KOPT-K1 (cell line): ENCODE data around the gene ADAR.
"Not testable (repeated sequence)": the region's sequence is repeated elsewhere in the genome, so short reads cannot be mapped to it uniquely, and the experiment has no call there.

Experiments
- H3K27ac ChIP-seq: fragments of 200-600 bp; sonication (generic); 2 replicates; pipeline ENCODE4 v1.5.1; 2016; ENCODE audit warnings: antibody characterized with exemption, mild to moderate bottlenecking, low read depth, low read length; ENCODE audit not compliant: poor library complexity, severe bottlenecking
- H3K36me3 ChIP-seq: fragments of 200-600 bp; sonication (generic); 2 replicates; pipeline ENCODE4 v1.5.1; 2017; ENCODE audit warnings: antibody characterized with exemption, mild to moderate bottlenecking, low read length, moderate library complexity; ENCODE audit not compliant: insufficient read depth
- H3K9me3 ChIP-seq: fragments of 200-600 bp; sonication (generic); 2 replicates; pipeline ENCODE4 v1.5.1; 2017; ENCODE audit warnings: antibody characterized with exemption, low read length, mild to moderate bottlenecking; ENCODE audit not compliant: insufficient read depth, poor library complexity, severe bottlenecking

ADAR gene, protein sequence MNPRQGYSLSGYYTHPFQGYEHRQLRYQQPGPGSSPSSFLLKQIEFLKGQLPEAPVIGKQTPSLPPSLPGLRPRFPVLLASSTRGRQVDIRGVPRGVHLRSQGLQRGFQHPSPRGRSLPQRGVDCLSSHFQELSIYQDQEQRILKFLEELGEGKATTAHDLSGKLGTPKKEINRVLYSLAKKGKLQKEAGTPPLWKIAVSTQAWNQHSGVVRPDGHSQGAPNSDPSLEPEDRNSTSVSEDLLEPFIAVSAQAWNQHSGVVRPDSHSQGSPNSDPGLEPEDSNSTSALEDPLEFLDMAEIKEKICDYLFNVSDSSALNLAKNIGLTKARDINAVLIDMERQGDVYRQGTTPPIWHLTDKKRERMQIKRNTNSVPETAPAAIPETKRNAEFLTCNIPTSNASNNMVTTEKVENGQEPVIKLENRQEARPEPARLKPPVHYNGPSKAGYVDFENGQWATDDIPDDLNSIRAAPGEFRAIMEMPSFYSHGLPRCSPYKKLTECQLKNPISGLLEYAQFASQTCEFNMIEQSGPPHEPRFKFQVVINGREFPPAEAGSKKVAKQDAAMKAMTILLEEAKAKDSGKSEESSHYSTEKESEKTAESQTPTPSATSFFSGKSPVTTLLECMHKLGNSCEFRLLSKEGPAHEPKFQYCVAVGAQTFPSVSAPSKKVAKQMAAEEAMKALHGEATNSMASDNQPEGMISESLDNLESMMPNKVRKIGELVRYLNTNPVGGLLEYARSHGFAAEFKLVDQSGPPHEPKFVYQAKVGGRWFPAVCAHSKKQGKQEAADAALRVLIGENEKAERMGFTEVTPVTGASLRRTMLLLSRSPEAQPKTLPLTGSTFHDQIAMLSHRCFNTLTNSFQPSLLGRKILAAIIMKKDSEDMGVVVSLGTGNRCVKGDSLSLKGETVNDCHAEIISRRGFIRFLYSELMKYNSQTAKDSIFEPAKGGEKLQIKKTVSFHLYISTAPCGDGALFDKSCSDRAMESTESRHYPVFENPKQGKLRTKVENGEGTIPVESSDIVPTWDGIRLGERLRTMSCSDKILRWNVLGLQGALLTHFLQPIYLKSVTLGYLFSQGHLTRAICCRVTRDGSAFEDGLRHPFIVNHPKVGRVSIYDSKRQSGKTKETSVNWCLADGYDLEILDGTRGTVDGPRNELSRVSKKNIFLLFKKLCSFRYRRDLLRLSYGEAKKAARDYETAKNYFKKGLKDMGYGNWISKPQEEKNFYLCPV

DNA sequence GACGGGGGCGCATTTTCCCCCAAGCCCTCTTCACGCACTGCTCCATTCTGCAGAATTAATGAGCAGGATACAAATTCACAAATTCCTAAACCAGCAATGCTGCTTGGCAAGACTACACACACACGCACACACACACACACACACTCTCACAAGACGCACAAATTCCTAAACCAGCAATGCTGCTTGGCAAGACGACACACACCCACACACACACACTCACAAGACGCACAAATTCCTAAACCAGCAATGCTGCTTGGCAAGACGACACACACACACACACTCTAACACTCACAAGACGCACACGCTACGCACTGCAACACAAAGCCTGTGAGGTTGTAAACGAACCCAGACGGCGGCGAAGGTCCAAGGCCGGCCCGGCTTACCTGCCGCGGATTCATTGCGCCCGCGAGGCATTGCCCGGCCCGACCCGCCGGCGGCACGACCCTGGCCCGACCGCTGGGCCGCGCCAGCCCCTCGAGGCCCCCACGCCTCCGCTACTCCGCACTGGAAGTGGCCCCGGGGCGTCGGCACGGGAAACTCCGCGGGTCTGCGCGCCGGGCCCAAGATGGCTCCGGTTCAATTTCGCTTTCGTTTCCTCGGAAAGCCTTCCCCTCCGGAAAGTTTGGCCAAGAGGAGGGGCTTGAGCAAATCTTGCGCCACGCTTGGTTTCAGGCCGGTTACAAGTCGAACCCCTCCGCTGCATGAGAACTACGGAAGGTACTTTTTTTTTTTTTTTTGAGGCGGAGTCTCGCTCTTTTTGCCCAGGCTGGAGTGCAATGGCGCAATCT lies at the start of gene ADAR:
Gene ADAR (minus strand): TSS at position 578 of the 788 bp plus-strand sequence. CDS start 180 bp downstream, at position 398.
- Histone ChIP-seq H3K9me3 (no peaks in the 10 kb centered on the region), H3K36me3 (peaks cover 33% of the 10 kb centered on the region), H3K27ac (peak within 1 kb of the TSS; percentile 92)

DNA sequence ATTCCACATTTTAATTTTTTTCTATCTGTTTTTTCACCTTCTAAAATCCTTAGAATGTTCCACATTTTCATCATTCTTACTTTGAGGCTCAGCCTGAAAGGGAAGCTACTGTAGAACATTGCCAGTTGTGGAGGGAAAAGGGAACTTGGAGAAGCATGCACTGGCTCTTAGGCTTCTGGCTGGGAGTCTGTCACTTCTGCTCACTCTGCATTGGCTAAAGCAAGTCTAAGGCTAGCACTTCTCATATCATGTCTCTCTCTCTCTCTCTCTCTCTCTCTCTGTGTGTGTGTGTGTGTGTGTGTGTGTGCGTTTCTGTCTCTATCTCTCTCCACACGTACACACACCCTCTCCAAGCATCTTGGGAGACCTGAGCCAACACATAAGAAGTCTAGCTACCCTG lies 49.6 kb upstream of the ADAR start:
- Histone ChIP-seq H3K36me3 (no peaks in the 10 kb centered on the region), H3K27ac (no peak overlapping the region), H3K9me3 (peaks cover 9% of the 10 kb centered on the region)

DNA sequence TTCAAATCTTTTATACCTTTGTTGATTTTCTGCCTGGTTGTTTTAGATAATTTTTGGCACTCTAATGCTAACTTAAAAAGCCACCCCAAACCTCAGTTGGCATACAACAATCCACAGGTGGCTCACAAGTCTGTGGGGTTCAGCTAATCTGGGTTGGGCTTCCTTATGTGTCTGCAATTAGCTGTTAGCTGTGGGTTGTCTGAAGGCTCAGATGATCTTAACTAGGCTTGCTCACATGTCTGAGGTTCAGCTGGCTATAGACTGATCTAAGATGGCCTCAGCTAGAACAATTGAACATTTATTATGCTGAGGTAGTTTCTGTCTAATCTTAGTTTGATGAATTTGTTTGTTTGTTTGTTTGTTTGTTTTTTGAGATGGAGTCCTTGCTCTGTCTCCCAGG lies 44.9 kb upstream of the ADAR start:
- Histone ChIP-seq H3K27ac (no peak overlapping the region), H3K9me3 (peaks cover 9% of the 10 kb centered on the region)

DNA sequence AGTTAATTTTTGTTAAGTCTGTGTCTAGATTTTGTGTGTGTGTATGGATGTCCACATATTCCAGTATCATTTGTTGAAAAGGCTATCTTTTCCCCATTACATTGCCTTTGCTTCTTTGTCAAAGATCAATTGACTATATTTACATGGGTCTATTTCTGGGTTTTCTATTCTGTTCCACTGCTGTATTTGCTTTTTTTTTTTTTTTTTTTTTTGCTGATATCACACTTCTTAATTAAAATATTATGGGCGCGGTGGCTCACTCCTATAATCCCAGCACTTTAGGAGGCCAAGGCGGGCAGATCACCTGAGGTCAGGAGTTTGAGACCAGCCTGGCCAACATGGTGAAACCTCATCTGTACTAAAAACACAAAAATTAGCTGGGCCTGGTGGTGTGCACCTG lies 36.7 kb upstream of the ADAR start:
- not testable (repeated sequence) for H3K27ac ChIP-seq, H3K36me3 ChIP-seq, H3K9me3 ChIP-seq

More for the DNA sequence above, 44.9 kb upstream of the ADAR start:
- H3K36me3 ChIP-seq, result no peaks in the 10 kb centered on the region

DNA sequence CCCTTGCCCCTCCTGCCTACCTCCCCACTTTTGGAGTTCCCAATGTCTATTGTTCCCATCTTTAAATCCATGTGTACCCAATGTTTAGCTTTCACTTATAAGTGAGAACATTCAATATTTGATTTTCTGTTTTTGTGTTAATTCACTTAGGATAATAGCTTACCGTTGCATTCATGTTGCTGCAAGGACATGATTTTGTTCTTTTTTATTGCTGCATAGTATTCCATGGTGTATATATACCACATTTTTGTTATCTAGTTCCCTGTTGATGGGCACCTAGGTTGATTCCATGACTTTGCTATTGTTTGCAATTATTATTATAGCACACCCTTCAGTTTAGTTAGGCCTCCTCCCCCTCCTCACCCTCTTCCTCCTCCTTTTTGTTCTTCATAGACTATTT lies 33.5 kb upstream of the ADAR start:
- Histone ChIP-seq H3K36me3 (no peaks in the 10 kb centered on the region), H3K27ac (no peak overlapping the region), H3K9me3 (peaks cover 22% of the 10 kb centered on the region)

DNA sequence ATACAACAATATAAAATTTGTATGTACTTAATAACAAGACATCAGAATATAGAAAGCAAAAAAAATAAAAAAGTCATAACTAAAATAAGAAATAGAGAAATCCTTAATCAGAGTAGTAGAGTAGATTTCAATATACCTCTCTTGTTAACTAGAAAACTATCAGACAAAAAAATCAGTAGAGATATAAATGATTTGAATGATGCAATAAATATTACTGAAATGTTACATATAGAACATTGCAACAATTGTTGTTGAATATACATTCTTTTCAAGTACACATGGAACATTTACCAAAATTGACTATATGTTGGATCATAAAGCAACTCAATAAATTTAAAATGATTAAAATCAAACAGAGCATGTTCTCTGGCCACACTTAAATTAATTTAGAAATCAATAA lies 31.9 kb upstream of the ADAR start:
- H3K36me3 ChIP-seq, result no peaks in the 10 kb centered on the region
- peaks cover 22% of the 10 kb centered on the region for H3K9me3 ChIP-seq
- H3K27ac ChIP-seq, result no peak overlapping the region

DNA sequence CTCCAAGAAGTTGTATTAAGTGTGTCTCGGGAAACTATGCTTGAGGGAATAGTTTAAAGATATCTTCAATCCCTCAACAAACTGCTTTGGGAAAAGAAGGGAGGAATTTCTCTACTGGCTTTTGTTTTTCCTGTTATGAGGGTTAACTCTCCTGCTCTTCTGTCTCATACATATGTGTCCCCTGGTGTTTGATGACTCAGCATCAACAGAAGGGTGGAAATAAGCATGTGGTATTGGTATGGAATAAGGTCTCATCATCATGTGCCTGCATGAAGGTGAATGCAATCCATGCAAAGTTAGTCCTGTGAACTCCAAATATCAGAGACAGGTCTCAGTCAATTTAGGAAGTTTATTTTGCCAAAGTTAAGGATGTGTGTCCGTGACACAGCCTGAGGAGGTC lies 27.2 kb upstream of the ADAR start:
- peaks cover 22% of the 10 kb centered on the region for H3K9me3 ChIP-seq
- no peak overlapping the region for H3K27ac ChIP-seq
- H3K36me3 ChIP-seq, result no peaks in the 10 kb centered on the region

DNA sequence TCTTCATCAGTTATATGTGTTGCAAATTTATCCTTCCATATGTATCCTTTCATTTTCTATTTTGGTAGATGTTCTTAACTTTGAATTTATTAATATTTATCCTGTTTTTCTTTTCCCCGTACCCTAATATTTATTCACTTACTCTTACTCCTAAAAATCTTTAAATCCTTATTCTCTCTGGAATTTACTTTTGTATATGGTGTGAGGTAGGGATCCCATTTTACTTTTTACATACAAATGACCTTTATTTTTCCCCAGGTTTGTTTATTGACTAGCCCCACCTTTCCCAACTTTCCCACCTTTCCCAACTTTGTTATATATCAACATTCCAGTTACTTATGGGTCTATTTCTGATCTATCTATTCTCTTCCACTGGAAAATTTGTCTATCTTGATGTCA lies 21.7 kb upstream of the ADAR start:
- peaks cover 4% of the 10 kb centered on the region for H3K36me3 ChIP-seq
- peaks cover 5% of the 10 kb centered on the region for H3K9me3 ChIP-seq
- H3K27ac ChIP-seq, result no peak overlapping the region

DNA sequence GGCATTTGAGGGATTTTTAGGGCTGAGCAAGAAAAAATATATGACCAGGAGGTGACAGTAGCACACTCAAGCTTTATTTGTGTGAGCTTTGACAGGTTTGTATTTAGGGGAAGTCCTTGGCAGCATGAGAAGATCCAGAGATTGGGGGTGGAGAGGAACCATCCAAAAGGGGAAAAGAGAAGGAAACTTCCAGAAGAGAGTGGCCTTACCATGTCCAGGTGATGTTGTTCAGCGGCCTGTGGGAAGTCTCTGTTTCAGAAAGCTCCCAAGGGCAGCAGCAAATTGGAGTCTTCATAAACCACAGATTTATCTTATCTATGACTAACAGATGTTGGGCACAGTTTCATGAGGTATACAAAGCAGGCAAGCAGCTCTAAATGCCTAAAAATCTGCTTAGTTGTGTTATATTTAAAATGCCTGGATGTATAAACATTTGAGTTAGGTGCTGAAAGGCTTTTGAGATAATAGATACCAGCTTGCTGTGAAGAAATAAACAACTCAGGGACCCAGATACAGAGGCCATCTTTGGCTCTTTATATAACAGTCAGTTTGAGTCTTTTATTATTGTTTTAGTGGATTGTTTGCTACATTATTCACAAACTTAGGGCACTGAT lies 21.2 kb upstream of the ADAR start:
- H3K27ac ChIP-seq, result peak overlapping the region; percentile 71
- H3K36me3 ChIP-seq, result peaks cover 9% of the 10 kb centered on the region
- H3K9me3 ChIP-seq, result peaks cover 5% of the 10 kb centered on the region

DNA sequence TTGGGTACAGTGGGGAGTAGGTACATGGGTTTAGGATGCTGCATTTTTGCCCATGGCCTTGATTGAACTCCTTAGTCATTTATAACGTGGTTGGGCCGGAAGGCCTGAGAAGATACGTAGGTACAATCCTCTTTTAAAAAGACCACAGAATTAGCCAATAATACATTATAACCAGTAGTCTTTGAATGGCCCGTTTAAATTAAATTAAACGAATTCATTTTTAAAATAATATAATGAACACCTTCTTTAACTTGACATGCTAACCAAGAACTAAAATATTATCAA lies 20.1 kb upstream of the ADAR start:
- H3K27ac ChIP-seq, result peak overlapping the region; percentile 71
- peaks cover 18% of the 10 kb centered on the region for H3K36me3 ChIP-seq
- H3K9me3 ChIP-seq, result peaks cover 5% of the 10 kb centered on the region

DNA sequence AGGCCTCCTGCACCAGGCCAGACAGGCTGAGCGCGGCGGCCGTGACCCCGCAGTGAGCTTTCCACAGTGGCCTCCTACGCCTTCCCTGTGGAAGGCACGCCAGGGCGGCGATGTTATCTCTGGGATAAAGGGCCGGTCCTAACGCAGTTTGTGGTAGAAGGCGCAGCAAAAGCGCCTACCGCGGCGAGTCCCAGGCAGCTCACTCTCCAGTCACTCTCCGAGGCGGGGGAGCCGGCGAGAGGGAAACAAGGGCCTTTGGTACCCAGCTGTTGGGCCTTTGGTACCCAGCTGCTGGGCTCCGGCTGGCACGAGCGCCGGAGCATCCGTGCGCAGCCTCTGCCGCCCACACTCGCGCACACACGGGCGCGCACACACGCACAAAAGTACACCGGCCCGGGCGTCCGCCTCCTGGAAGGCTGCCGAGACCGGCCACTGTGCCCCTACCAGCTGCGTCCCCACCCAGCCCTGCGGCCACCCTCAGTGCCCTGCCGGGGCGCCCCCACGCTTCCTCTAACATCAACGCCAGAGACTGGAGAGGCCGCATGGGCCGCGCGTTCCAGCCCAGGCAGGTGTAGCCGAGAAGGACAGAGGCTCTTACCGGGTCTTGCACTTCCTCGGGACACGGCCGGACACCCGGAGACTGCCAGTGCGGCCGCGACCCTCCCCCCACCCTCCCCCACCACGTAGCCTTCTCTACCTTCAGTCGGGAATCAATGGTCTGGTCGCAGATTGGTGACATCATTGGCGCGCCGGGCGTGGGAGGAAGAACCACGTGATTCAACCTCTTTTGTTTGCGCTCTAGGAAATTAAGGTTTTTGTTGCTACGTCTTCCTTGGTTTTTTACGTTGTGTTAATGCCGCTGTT lies 19.5 kb upstream of the ADAR start:
- peaks cover 5% of the 10 kb centered on the region for H3K9me3 ChIP-seq
- H3K27ac ChIP-seq, result peak overlapping the region; percentile 71
- peaks cover 23% of the 10 kb centered on the region for H3K36me3 ChIP-seq

DNA sequence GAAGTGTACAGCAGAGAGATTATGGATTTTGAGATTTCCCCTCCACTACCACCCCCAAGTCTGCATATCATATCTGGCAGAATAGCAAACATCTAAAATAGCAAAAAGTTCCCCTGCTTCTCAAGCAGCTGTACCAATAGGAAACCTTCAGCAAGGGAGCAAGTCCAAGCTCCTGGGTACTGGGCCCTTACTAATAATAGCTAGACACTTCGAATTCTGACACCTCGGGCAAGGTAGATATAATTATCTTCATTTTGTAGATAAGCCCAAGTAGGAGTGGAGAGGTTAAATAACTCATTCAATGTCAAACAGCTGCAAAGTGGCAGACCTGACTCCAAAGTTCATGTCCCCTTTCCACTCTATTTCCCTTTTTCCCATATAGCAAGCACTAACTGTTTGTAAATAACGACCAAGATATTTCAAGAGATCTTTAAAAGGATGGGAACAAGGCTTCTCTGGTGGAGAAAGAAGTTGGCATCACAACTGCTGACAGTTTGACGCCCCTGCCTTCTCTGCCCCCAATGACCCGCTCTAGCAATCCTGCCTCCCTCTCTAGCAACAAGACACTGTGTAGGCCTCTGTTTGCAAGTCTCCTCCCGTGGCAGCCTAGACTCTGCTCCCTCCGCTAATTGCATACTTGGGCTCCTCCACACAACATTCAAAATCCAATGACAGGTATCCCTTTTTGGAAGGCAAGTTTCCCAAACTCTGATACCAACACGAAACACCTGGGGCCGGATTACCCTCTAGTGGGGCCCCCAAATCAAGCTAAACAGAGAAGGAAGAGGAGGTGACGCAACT lies 18.7 kb upstream of the ADAR start:
- H3K27ac ChIP-seq, result peak overlapping the region; percentile 71
- peaks cover 5% of the 10 kb centered on the region for H3K9me3 ChIP-seq
- peaks cover 25% of the 10 kb centered on the region for H3K36me3 ChIP-seq
